BE2C (cell line): Measurements from ENCODE around the gene TUSC1. TPM values are rescaled to one million over a fixed set of nuclear protein-coding genes. Genes with fewer than 3 reads are reported as not detected.
A peak's percentile ranks its signal among the peaks of the same experiment; 100 is the strongest.

Source experiments
- DNase-seq: peaks from one replicate; pipeline ENCODE4 v3.0.0-alpha.2; 2020
- H3K27me3 ChIP-seq: fragments of 250-450 bp; sonication (Bioruptor Pico); 2 replicates; pipeline ENCODE4 v1.5.1; 2020; ENCODE audit warnings: mild to moderate bottlenecking
- H3K36me3 ChIP-seq: fragments of 250-450 bp; sonication (Bioruptor Pico); 2 replicates; pipeline ENCODE4 v1.5.1; 2020; ENCODE audit warnings: mild to moderate bottlenecking
- H3K4me1 ChIP-seq: fragments of 250-450 bp; sonication (Bioruptor Pico); 2 replicates; pipeline ENCODE4 v1.5.1; 2020
- H3K4me3 ChIP-seq: 2 replicates; pipeline ENCODE4 v1.5.1; 2011; ENCODE audit warnings: low read depth, low read length
- H3K9me3 ChIP-seq: fragments of 250-450 bp; sonication (Bioruptor Pico); 2 replicates; pipeline ENCODE4 v1.5.1; 2020
- CTCF ChIP-seq: IDR thresholded peaks from 2 replicates; pipeline ENCODE4 v1.5.1; 2012; ENCODE audit warnings: mild to moderate bottlenecking, low read depth, low read length
- polyA plus RNA-seq: library from polyadenylated mRNA; unstranded; fragments of >200 nt; gene quantifications from one replicate; pipeline ENCODE4 v1.2.1, GENCODE V29; 2012; ENCODE audit warnings: low read depth, missing spikeins; ENCODE audit not compliant: insufficient read length, insufficient read depth

The TUSC1 gene
- polyA plus RNA-seq: 15.6 TPM

GRCh38 chr9:25678147-25678666 is at the start of gene TUSC1:
TUSC1 (minus strand) TSS chr9:25678444; CDS start chr9:25678312, 132 bp downstream.
- Histone ChIP-seq H3K9me3 (no peaks in the 10 kb centered on the region), H3K36me3 (no peaks in the 10 kb centered on the region), H3K4me1 (peaks cover 5% of the 10 kb centered on the region; the same call in 1 of the 2 replicates), H3K4me3 (peak within 1 kb of the TSS; percentile 79), H3K27me3 (no peaks in the 10 kb centered on the region)
- TF ChIP-seq CTCF: no peak
- peak; percentile 94 for DNase-seq

- TF ChIP-seq CTCF: no peak
- no peak for DNase-seq
- Histone ChIP-seq H3K4me3 (no peak overlapping the region), H3K36me3 (no peaks in the 10 kb centered on the region), H3K9me3 (no peaks in the 10 kb centered on the region), H3K27me3 (no peaks in the 10 kb centered on the region), H3K4me1 (no peaks in the 10 kb centered on the region)
These were observed 48.7 kb upstream of the TUSC1 start for GRCh38 chr9:25726871-25727410.

- Histone ChIP-seq H3K9me3 (no peaks in the 10 kb centered on the region), H3K4me3 (no peak overlapping the region), H3K36me3 (no peaks in the 10 kb centered on the region), H3K27me3 (no peaks in the 10 kb centered on the region), H3K4me1 (no peaks in the 10 kb centered on the region)
- no peak for TF ChIP-seq CTCF
- DNase-seq: no peak
These were observed 46.2 kb upstream of the TUSC1 start for GRCh38 chr9:25724424-25724823.

GRCh38 chr9:25716220-25716872 is 38.1 kb upstream of the TUSC1 start:
- H3K4me3 ChIP-seq: no peak overlapping the region
- no peaks in the 10 kb centered on the region for H3K4me1 ChIP-seq
- peak; percentile 87 for TF ChIP-seq CTCF
- H3K36me3 ChIP-seq: no peaks in the 10 kb centered on the region
- H3K9me3 ChIP-seq: no peaks in the 10 kb centered on the region
- H3K27me3 ChIP-seq: no peaks in the 10 kb centered on the region
- peak; percentile 66 for DNase-seq

GRCh38 chr9:25709941-25710340 is 31.7 kb upstream of the TUSC1 start:
- H3K27me3 ChIP-seq: no peaks in the 10 kb centered on the region
- H3K4me3 ChIP-seq: no peak overlapping the region
- H3K9me3 ChIP-seq: no peaks in the 10 kb centered on the region
- TF ChIP-seq CTCF: no peak
- no peak for DNase-seq
- H3K4me1 ChIP-seq: no peaks in the 10 kb centered on the region
- H3K36me3 ChIP-seq: no peaks in the 10 kb centered on the region

GRCh38 chr9:25704800-25705199 is 26.6 kb upstream of the TUSC1 start:
- Histone ChIP-seq H3K27me3 (no peaks in the 10 kb centered on the region), H3K9me3 (no peaks in the 10 kb centered on the region), H3K4me3 (no peak overlapping the region), H3K36me3 (no peaks in the 10 kb centered on the region), H3K4me1 (no peaks in the 10 kb centered on the region)
- no peak for TF ChIP-seq CTCF
- no peak for DNase-seq
